ENCODE results near the gene MCM3AP.
"Not testable (repeated sequence)": the region's sequence is repeated elsewhere in the genome, so short reads cannot be mapped to it uniquely, and the experiment has no call there.

Gene MCM3AP

DNA sequence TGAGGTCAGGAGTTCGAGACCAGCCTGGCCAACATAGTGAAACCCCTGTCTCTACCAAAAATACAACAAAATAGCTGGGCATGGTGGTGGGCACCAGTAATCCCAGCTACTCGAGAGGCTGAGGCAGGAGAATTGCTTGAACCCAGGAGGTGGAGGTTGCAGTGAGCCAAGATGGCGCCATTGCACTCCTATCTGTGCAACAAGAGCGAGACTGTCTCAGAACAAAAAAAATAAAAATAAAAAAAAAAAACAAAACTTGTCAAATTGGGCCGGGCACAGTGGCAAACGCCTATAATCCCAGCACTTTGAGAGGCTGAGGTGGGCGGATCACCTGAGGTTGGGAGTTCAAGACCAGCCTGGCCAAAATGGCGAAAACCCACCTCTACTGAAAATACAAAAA lies 24.8 kb upstream of the MCM3AP start:
- not testable (repeated sequence) for H3K27me3 ChIP-seq (ENCODE audit: control insufficient read depth, insufficient read depth, low read length); H3K4me3 ChIP-seq (ENCODE audit: low read length); H3K27ac ChIP-seq (ENCODE audit: low read length); H3K9me3 ChIP-seq (ENCODE audit: control insufficient read depth, insufficient read depth, low read length); DNase-seq (ENCODE audit: low read depth, low spot score); H3K4me1 ChIP-seq (ENCODE audit: control insufficient read depth, insufficient read depth, low read length)
- peaks cover 13% of the 10 kb centered on the region for H3K36me3 ChIP-seq (ENCODE audit: control insufficient read depth, insufficient read depth, low read length)
- WGBS (ENCODE audit: insufficient coverage, insufficient read length): no CpG with 5 or more reads among the region's 8 CpGs

DNA sequence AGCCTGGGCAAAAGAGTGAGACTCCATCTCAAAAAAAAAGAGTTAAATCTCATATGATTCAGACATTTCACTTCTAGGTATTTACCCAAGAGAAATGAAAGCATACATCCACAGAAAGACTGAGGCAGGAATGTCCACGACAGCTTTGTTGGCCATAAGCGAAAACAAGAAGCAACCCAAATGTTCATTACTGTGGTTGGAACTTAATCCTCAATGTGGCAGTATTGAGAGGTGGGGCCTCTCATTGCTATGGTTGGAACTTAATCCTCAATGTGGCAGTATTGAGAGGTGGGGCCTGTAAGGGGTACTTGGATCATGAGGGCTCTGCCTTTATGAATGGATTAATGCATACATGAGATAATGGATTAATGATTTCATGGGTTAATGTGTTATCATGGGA lies 23.0 kb upstream of the MCM3AP start:
- no peaks in the 10 kb centered on the region; the same call in 1 of the 2 replicates for H3K9me3 ChIP-seq (ENCODE audit: control insufficient read depth, insufficient read depth, low read length)
- H3K36me3 ChIP-seq (ENCODE audit: control insufficient read depth, insufficient read depth, low read length): peaks cover 19% of the 10 kb centered on the region; the same call in 1 of the 2 replicates
- WGBS (ENCODE audit: insufficient coverage, insufficient read length): no CpG with 5 or more reads among the region's 2 CpGs
- H3K27me3 ChIP-seq (ENCODE audit: control insufficient read depth, insufficient read depth, low read length): no peaks in the 10 kb centered on the region
- no peaks in the 10 kb centered on the region for H3K4me1 ChIP-seq (ENCODE audit: control insufficient read depth, insufficient read depth, low read length)
- H3K27ac ChIP-seq (ENCODE audit: low read length): no peak overlapping the region
- H3K4me3 ChIP-seq (ENCODE audit: low read length): no peak overlapping the region
- no peak for DNase-seq (ENCODE audit: low read depth, low spot score)

DNA sequence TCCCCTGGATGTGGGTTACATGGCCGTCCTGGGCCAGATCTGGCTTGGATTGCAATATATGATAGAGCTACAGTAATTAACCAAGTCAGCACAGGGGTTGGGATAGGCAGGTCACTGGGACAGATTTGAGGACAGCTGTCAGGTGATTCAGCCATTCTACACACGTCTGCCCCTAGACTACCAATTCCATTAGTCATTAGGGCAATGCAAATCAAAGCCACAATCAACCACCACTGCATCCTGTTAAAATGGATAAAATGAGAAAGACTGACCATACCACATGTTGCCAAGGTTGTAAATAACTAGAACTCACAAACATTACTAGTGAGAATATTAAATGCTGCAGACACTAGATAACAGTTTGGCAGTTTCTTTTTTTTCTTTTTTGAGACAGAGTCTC lies 22.2 kb upstream of the MCM3AP start:
- no CpG with 5 or more reads among the region's 2 CpGs for WGBS (ENCODE audit: insufficient coverage, insufficient read length)
- H3K4me3 ChIP-seq (ENCODE audit: low read length): no peak overlapping the region
- peaks cover 16% of the 10 kb centered on the region; the same call in 1 of the 2 replicates for H3K36me3 ChIP-seq (ENCODE audit: control insufficient read depth, insufficient read depth, low read length)
- H3K9me3 ChIP-seq (ENCODE audit: control insufficient read depth, insufficient read depth, low read length): no peaks in the 10 kb centered on the region
- H3K4me1 ChIP-seq (ENCODE audit: control insufficient read depth, insufficient read depth, low read length): no peaks in the 10 kb centered on the region
- no peak for DNase-seq (ENCODE audit: low read depth, low spot score)
- H3K27me3 ChIP-seq (ENCODE audit: control insufficient read depth, insufficient read depth, low read length): no peaks in the 10 kb centered on the region
- no peak overlapping the region for H3K27ac ChIP-seq (ENCODE audit: low read length)

DNA sequence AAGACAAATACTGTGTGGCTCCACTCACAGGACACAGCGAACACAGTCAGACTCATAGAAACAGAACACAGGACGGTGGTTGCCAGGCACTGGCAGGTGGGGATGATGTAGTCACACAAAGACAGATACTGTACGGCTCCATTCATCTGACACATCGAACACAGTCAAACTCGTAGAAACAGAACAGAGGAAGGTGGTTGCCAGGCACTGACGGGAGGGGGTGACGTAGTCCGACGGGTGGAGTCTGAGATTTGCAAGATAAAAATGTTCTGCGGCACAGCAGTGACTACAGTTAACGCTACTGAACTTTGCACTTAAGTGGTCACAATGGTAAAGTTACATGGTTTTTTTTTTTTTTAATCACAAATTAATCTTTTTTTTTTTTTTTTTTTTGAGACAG lies 19.5 kb upstream of the MCM3AP start:
- Histone ChIP-seq H3K27me3 (ENCODE audit: control insufficient read depth, insufficient read depth, low read length) (no peaks in the 10 kb centered on the region), H3K9me3 (ENCODE audit: control insufficient read depth, insufficient read depth, low read length) (no peaks in the 10 kb centered on the region), H3K4me3 (ENCODE audit: low read length) (no peak overlapping the region), H3K4me1 (ENCODE audit: control insufficient read depth, insufficient read depth, low read length) (no peaks in the 10 kb centered on the region), H3K36me3 (ENCODE audit: control insufficient read depth, insufficient read depth, low read length) (peaks cover 19% of the 10 kb centered on the region; the same call in 1 of the 2 replicates), H3K27ac (ENCODE audit: low read length) (no peak overlapping the region)
- DNase-seq (ENCODE audit: low read depth, low spot score): no peak
- WGBS (ENCODE audit: insufficient coverage, insufficient read length): no CpG with 5 or more reads among the region's 11 CpGs

DNA sequence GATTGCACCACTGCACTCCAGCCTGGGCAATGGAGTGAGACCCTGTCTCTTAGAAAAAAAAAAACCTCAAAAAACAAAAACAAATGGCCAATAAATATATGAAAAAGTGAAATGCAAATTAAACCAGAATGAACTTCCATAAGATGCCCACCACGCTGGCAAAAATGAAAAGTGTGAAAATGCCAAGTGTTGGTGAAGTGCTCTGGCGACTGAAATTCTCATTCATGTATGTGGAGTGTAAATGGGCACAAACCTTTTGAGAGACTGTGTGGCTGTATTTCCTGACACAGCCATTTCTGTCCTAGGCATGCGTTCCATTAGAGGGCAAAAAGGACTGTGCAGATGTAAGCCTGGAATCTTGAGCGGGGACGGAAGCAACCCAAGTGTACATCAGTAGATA lies 19.0 kb upstream of the MCM3AP start:
- H3K27me3 ChIP-seq (ENCODE audit: control insufficient read depth, insufficient read depth, low read length): no peaks in the 10 kb centered on the region
- DNase-seq (ENCODE audit: low read depth, low spot score): no peak
- peaks cover 23% of the 10 kb centered on the region for H3K36me3 ChIP-seq (ENCODE audit: control insufficient read depth, insufficient read depth, low read length)
- no peaks in the 10 kb centered on the region for H3K9me3 ChIP-seq (ENCODE audit: control insufficient read depth, insufficient read depth, low read length)
- H3K4me1 ChIP-seq (ENCODE audit: control insufficient read depth, insufficient read depth, low read length): no peaks in the 10 kb centered on the region
- no peak overlapping the region for H3K27ac ChIP-seq (ENCODE audit: low read length)
- H3K4me3 ChIP-seq (ENCODE audit: low read length): no peak overlapping the region
- no CpG with 5 or more reads among the region's 5 CpGs for WGBS (ENCODE audit: insufficient coverage, insufficient read length)

DNA sequence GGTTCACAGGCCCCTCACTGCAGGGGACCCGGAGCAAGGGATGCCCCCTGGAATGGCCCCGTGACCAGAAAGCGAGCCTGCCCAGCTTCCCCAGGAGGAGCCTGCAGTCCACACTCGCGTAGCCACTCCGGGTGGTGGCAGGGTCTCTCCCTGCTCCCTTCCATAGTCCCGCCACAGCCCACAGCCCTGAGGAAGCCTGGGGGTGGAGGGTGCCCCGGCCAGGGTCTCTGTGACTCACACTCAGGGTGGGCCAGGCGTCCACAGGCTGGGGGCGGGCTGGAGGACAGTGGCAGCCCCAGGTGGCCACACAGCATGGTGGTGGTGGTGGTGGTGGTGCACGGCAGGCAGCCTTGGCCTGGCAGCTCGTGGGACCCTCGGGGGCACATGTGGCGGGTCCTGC lies 16.3 kb upstream of the MCM3AP start:
- DNase-seq (ENCODE audit: low read depth, low spot score): no peak
- H3K4me3 ChIP-seq (ENCODE audit: low read length): no peak overlapping the region
- H3K27me3 ChIP-seq (ENCODE audit: control insufficient read depth, insufficient read depth, low read length): no peaks in the 10 kb centered on the region
- peaks cover 21% of the 10 kb centered on the region for H3K36me3 ChIP-seq (ENCODE audit: control insufficient read depth, insufficient read depth, low read length)
- H3K4me1 ChIP-seq (ENCODE audit: control insufficient read depth, insufficient read depth, low read length): no peaks in the 10 kb centered on the region
- no CpG with 5 or more reads among the region's 14 CpGs for WGBS (ENCODE audit: insufficient coverage, insufficient read length)
- H3K27ac ChIP-seq (ENCODE audit: low read length): no peak overlapping the region
- H3K9me3 ChIP-seq (ENCODE audit: control insufficient read depth, insufficient read depth, low read length): no peaks in the 10 kb centered on the region

DNA sequence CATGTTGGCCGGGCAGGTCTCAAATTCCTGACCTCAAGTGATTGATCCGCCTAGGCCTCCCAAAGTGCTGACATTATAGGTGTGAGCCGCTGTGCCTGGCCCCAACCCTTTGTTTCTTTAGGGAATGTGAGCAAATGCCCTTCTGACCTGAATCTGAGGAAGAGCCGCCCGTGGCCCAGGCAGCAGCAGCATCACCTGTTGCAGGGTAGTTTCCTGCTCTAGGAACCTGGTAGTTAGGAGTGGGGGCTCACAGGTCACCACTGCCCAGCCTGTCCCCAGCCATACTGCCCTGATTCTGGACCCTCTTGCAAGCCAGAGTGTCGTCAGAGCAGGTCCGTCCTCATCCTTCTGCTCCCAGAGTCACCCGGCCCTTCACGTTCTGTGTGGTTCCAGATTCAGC lies 13.8 kb upstream of the MCM3AP start:
- H3K4me3 ChIP-seq (ENCODE audit: low read length): no peak overlapping the region
- peaks cover 13% of the 10 kb centered on the region for H3K36me3 ChIP-seq (ENCODE audit: control insufficient read depth, insufficient read depth, low read length)
- no peaks in the 10 kb centered on the region for H3K4me1 ChIP-seq (ENCODE audit: control insufficient read depth, insufficient read depth, low read length)
- no peaks in the 10 kb centered on the region for H3K9me3 ChIP-seq (ENCODE audit: control insufficient read depth, insufficient read depth, low read length)
- H3K27me3 ChIP-seq (ENCODE audit: control insufficient read depth, insufficient read depth, low read length): no peaks in the 10 kb centered on the region
- WGBS (ENCODE audit: insufficient coverage, insufficient read length): no CpG with 5 or more reads among the region's 9 CpGs
- no peak for DNase-seq (ENCODE audit: low read depth, low spot score)
- H3K27ac ChIP-seq (ENCODE audit: low read length): no peak overlapping the region

DNA sequence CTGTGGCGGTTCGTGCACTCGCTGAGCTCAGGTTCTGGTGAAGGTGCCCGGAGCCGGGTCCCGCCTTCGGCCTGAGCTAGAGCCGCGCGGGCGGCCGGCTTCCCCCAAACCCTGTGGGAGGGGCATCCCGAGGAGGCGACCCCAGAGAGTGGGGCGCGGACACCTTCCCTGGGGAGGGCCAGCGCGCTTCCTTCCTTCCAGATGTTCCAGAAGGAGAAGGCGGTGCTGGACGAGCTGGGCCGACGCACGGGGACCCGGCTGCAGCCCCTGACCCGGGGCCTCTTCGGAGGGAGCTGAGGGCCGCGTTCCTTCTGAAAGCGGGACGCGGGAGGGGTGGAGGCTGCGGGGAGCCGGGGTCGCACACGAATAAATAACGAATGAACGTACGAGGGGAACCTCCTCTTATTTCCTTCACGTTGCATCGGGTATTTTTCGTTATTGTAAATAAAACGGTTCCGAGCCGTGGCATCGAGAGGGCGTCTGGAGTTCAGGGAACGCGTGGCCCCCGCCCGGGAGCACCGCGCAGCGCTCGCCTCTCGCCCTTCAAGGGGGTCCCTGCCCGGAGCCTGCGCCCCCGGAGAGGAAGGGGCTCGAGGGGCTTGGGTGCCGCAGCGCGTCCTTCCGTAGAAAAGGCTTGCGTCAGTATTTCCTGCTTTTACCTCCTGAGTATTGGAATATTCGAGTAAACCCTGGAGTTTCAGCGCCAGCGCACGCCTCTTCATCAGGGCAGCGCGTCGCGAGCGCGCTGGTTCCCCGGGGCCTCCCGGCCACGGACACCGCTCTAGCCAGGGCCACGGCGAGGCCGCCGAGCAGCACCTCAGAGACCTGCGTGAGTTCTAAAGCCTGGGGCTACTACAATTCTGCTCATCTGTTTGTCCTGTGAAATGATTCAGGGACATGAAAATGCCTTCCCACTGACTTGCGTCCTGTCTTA lies 12.2 kb upstream of the MCM3AP start:
- Histone ChIP-seq H3K27ac (ENCODE audit: low read length) (no peak overlapping the region), H3K4me1 (ENCODE audit: control insufficient read depth, insufficient read depth, low read length) (no peaks in the 10 kb centered on the region), H3K9me3 (ENCODE audit: control insufficient read depth, insufficient read depth, low read length) (no peaks in the 10 kb centered on the region), H3K4me3 (ENCODE audit: low read length) (peak overlapping the region; percentile 22; the same call in 1 of the 2 replicates), H3K36me3 (ENCODE audit: control insufficient read depth, insufficient read depth, low read length) (peaks cover 12% of the 10 kb centered on the region), H3K27me3 (ENCODE audit: control insufficient read depth, insufficient read depth, low read length) (no peaks in the 10 kb centered on the region)
- WGBS (ENCODE audit: insufficient coverage, insufficient read length): no CpG with 5 or more reads among the region's 84 CpGs
- no peak for DNase-seq (ENCODE audit: low read depth, low spot score)

DNA sequence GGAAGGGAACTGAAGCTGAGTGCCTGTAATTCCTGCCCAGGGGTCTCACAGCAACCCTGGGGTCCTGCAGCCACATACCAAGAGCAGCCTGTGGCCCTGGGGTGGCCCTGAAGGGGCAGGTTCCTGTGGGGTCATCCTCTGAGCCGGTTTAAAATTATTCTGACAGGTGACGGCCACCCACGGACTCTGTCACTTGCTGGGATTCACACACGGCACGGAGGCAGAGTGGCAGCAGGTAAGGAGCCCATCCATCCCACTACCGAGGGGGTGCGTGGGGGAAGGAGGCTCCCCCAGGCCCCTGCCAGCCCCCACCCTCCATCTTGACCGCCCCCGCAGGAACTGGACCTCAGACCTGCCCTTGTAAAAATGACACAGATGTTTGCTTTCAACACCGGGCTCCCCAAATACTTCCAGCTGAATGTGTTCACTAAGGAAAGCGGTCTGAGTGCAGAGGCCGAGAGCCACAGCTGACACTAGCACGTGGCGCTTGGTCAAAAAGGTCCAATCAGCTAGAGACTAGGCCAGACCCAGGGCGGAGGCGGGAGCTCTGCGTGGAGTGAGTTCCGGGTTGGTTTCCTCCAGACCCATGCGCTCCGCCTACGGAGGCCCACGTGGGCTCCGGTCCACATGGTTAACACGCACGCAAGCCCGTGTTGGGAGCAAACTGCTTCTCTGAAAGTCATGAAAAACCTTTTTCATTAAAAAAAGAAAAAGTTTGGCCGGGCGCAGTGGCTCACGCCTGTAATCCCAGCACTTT lies 10.8 kb upstream of the MCM3AP start:
- Histone ChIP-seq H3K4me1 (ENCODE audit: control insufficient read depth, insufficient read depth, low read length) (no peaks in the 10 kb centered on the region), H3K4me3 (ENCODE audit: low read length) (no peak overlapping the region), H3K27ac (ENCODE audit: low read length) (no peak overlapping the region), H3K9me3 (ENCODE audit: control insufficient read depth, insufficient read depth, low read length) (no peaks in the 10 kb centered on the region), H3K36me3 (ENCODE audit: control insufficient read depth, insufficient read depth, low read length) (peaks cover 9% of the 10 kb centered on the region), H3K27me3 (ENCODE audit: control insufficient read depth, insufficient read depth, low read length) (no peaks in the 10 kb centered on the region)
- no peak for DNase-seq (ENCODE audit: low read depth, low spot score)
- no CpG with 5 or more reads among the region's 29 CpGs for WGBS (ENCODE audit: insufficient coverage, insufficient read length)

DNA sequence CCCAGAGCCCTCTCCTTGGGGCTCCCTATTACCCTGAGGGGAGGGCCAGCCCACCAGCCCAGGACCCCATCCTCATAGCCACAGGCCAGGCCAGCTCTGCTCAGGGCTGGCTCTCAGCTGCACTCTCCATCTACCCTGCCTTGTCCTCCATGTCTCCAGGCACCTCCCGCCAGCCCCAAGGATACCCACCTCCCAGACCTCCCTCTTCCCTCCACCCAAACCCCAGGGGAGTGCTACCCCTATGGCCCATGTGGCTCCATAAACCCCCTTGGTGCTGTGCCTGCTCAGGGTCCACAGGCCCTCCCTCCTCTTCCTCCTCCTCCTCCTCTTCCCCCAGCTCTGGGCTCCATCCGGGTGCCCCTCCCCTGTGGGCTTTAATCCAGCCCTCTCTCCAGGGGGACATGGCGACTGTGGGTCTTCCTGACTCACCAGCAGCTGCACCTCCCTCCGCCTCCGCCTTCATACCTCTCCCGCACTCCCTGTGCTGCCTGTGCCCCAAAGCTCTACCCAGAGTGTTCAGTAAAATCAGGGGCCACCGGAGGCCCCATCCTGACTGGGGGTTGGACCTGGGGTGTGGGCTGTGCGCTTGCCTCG lies 9.9 kb upstream of the MCM3AP start:
- H3K9me3 ChIP-seq (ENCODE audit: control insufficient read depth, insufficient read depth, low read length): no peaks in the 10 kb centered on the region
- peaks cover 9% of the 10 kb centered on the region for H3K36me3 ChIP-seq (ENCODE audit: control insufficient read depth, insufficient read depth, low read length)
- no peaks in the 10 kb centered on the region for H3K27me3 ChIP-seq (ENCODE audit: control insufficient read depth, insufficient read depth, low read length)
- no peak for DNase-seq (ENCODE audit: low read depth, low spot score)
- WGBS (ENCODE audit: insufficient coverage, insufficient read length): no CpG with 5 or more reads among the region's 9 CpGs
- no peak overlapping the region for H3K4me3 ChIP-seq (ENCODE audit: low read length)
- no peak overlapping the region for H3K27ac ChIP-seq (ENCODE audit: low read length)
- H3K4me1 ChIP-seq (ENCODE audit: control insufficient read depth, insufficient read depth, low read length): no peaks in the 10 kb centered on the region
